ENCODE results near the gene OVCH1. TPM values are rescaled to one million over a fixed set of nuclear protein-coding genes. Genes with fewer than 3 reads are reported as not detected.

The OVCH1 gene
- total and polyA plus RNA-seq, 2 donors from 2014 or later = 0.35 TPM; not detected in 1

GRCh38 chr12:29425722-29426121 lies 71.8 kb downstream of the OVCH1 start:
- no peak for TF ChIP-seq CTCF (IDR thresholded peaks at IDR 0.05; ENCODE audit: borderline replicate concordance, extremely low read depth, insufficient read depth)

DNA sequence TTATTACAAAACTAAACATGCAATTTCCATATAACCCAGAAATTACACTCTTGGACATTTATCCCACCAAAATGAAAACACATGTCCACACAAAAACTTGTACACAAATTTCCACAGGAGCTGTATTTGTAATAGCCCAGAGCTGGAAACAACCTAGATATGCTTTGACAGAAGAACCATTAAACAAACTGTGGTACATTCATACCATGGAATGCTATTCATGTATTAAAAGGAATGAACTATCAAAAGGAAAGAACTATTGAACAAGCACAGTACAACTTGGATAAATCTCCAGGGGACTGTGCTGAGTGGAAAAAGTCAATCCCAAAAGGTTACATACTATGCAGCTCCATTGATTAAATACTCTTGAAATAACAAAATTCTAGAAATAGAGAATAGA lies 80.7 kb downstream of the OVCH1 start:
- Histone ChIP-seq H3K9ac (ENCODE audit: low read length in 3 of 3) (no peak overlapping the region), H3K9me3 (ENCODE audit: control insufficient read depth in 2 of 3, insufficient read depth in 1 of 3, low read length in 3 of 3) (no peaks in the 10 kb centered on the region), H3K4me1 (ENCODE audit: control insufficient read depth in 2 of 3, insufficient read depth in 2 of 3, low read depth in 1 of 3, low read length in 3 of 3) (no peaks in the 10 kb centered on the region), H3K4me3 (ENCODE audit: low read length in 3 of 3) (no peak overlapping the region), H3K36me3 (ENCODE audit: control insufficient read depth in 2 of 3, insufficient read depth in 3 of 3, low read length in 3 of 3) (no peaks in the 10 kb centered on the region), H3K27me3 (ENCODE audit: control insufficient read depth, insufficient read depth, low read length) (no peaks in the 10 kb centered on the region), H3K27ac (ENCODE audit: low read depth in 2 of 2, low read length in 2 of 2) (no peak overlapping the region)
- TF ChIP-seq CTCF (IDR thresholded peaks at IDR 0.05; ENCODE audit: borderline replicate concordance, extremely low read depth, insufficient read depth) = no peak
- DNase-seq (no peak), FAIRE-seq (no peak)
- intact Hi-C loops (cut with DNase I) = no loop called here

More at GRCh38 chr12:29425722-29426121, 71.8 kb downstream of the OVCH1 start:
- DNase-seq = no peak
- no peak for FAIRE-seq
- no peak overlapping the region for H3K27ac ChIP-seq (ENCODE audit: low read depth in 2 of 2, low read length in 2 of 2)
- no peaks in the 10 kb centered on the region for H3K4me1 ChIP-seq (ENCODE audit: control insufficient read depth in 2 of 3, insufficient read depth in 2 of 3, low read depth in 1 of 3, low read length in 3 of 3)
- no peak overlapping the region for H3K4me3 ChIP-seq (ENCODE audit: low read length in 3 of 3)
- no peaks in the 10 kb centered on the region for H3K36me3 ChIP-seq (ENCODE audit: control insufficient read depth in 2 of 3, insufficient read depth in 3 of 3, low read length in 3 of 3)
- H3K27me3 ChIP-seq (ENCODE audit: control insufficient read depth, insufficient read depth, low read length) = no peaks in the 10 kb centered on the region
- H3K9me3 ChIP-seq (ENCODE audit: control insufficient read depth in 2 of 3, insufficient read depth in 1 of 3, low read length in 3 of 3) = no peaks in the 10 kb centered on the region
- intact Hi-C loops (cut with DNase I) = no loop called here
- H3K9ac ChIP-seq (ENCODE audit: low read length in 3 of 3) = no peak overlapping the region

- no peak overlapping the region for H3K27ac ChIP-seq (ENCODE audit: low read depth in 2 of 2, low read length in 2 of 2)
- no peaks in the 10 kb centered on the region for H3K9me3 ChIP-seq (ENCODE audit: control insufficient read depth in 2 of 3, insufficient read depth in 1 of 3, low read length in 3 of 3)
Measured at GRCh38 chr12:29415111-29415510, 82.4 kb downstream of the OVCH1 start.

More at GRCh38 chr12:29415111-29415510, 82.4 kb downstream of the OVCH1 start:
- Histone ChIP-seq H3K27me3 (ENCODE audit: control insufficient read depth, insufficient read depth, low read length) (no peaks in the 10 kb centered on the region), H3K9ac (ENCODE audit: low read length in 3 of 3) (no peak overlapping the region), H3K4me3 (ENCODE audit: low read length in 3 of 3) (no peak overlapping the region), H3K4me1 (ENCODE audit: control insufficient read depth in 2 of 3, insufficient read depth in 2 of 3, low read depth in 1 of 3, low read length in 3 of 3) (no peaks in the 10 kb centered on the region), H3K36me3 (ENCODE audit: control insufficient read depth in 2 of 3, insufficient read depth in 3 of 3, low read length in 3 of 3) (no peaks in the 10 kb centered on the region)
- DNase-seq (no peak), FAIRE-seq (no peak)
- TF ChIP-seq CTCF (IDR thresholded peaks at IDR 0.05; ENCODE audit: borderline replicate concordance, extremely low read depth, insufficient read depth) = no peak
- intact Hi-C loops (cut with DNase I) = no loop called here

Data from kidney (tissue), 14 donors.